ENCODE results near the gene OR7C2. TPM values are rescaled to one million over a fixed set of nuclear protein-coding genes. Genes with fewer than 3 reads are reported as not detected.

Gene OR7C2
- total and polyA plus RNA-seq, 3 donors from 2014 or later: not detected

DNA sequence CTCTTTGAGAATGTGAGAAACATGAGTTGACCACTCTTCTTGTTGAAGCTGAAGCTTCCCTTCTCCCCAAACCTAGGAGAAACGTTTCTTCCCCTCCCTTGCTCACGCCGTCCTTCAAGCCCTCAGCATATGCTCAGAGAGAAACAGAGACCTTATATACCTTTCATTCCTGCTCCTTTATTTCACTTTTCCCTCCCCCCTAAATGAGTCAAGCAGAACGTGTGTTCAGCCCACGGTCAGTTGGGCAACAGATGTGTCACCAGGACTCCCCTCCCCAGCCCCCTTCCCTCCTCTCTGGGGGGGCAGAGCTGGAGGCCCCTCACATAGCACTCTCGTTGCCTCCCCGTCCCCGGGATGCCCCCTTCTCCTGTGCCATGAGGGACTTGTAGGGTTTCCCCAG, 8.6 kb downstream of the OR7C2 start:
- WGBS, 2 donors: 69 to 74% methylated on average over 8 of the region's 8 CpGs
- no peak overlapping the region for H3K4me3 ChIP-seq
- no peaks in the 10 kb centered on the region for H3K9me3 ChIP-seq
- H3K27me3 ChIP-seq: no peaks in the 10 kb centered on the region
- H3K36me3 ChIP-seq (ENCODE audit: low read depth, missing control alignments): no peaks in the 10 kb centered on the region
- intact Hi-C loops (cut with DNase I; ENCODE audit: low total_unique reads): no loop called here
- H3K27ac ChIP-seq: no peak overlapping the region
- no peak for DNase-seq
- TF ChIP-seq POLR2A (IDR thresholded peaks at IDR 0.05): no peak
- TF ChIP-seq, protein P1, sequence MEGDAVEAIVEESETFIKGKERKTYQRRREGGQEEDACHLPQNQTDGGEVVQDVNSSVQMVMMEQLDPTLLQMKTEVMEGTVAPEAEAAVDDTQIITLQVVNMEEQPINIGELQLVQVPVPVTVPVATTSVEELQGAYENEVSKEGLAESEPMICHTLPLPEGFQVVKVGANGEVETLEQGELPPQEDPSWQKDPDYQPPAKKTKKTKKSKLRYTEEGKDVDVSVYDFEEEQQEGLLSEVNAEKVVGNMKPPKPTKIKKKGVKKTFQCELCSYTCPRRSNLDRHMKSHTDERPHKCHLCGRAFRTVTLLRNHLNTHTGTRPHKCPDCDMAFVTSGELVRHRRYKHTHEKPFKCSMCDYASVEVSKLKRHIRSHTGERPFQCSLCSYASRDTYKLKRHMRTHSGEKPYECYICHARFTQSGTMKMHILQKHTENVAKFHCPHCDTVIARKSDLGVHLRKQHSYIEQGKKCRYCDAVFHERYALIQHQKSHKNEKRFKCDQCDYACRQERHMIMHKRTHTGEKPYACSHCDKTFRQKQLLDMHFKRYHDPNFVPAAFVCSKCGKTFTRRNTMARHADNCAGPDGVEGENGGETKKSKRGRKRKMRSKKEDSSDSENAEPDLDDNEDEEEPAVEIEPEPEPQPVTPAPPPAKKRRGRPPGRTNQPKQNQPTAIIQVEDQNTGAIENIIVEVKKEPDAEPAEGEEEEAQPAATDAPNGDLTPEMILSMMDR (IDR thresholded peaks at IDR 0.05): no peak
- H3K4me1 ChIP-seq: no peaks in the 10 kb centered on the region

DNA sequence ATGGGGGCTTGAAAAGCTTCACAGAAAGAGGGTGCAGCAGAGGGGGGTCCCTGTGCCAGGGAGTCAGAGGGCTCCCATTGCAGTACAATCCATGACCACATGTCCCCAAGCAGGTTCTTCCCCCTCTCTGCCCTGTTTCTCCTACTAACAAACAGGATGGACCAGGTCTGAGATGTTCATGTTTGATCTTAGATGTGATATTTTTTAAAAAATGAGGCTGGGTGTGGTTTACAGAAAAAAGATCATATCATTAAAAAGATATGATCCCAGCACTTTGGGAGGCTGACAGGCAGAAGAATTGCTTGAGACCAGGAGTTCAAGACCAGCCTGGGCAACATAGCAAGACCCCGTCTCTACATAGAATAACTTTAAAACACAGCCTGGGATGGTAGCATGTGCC, 9.1 kb downstream of the OR7C2 start:
- intact Hi-C loops (cut with DNase I; ENCODE audit: low total_unique reads): no loop called here
- Histone ChIP-seq H3K27ac (no peak overlapping the region), H3K36me3 (ENCODE audit: low read depth, missing control alignments) (no peaks in the 10 kb centered on the region), H3K27me3 (no peaks in the 10 kb centered on the region), H3K4me3 (no peak overlapping the region), H3K9me3 (no peaks in the 10 kb centered on the region), H3K4me1 (no peaks in the 10 kb centered on the region)
- TF ChIP-seq, protein P1 (IDR thresholded peaks at IDR 0.05): no peak
- no peak for TF ChIP-seq POLR2A (IDR thresholded peaks at IDR 0.05)
- WGBS, 2 donors: 82 to 85% methylated on average over 1 of the region's 1 CpG
- no peak for DNase-seq

GRCh38 chr19:14952767-14953166, 11.5 kb downstream of the OR7C2 start:
- TF ChIP-seq, protein P1 (IDR thresholded peaks at IDR 0.05): no peak
- no peak for TF ChIP-seq POLR2A (IDR thresholded peaks at IDR 0.05)
- Histone ChIP-seq H3K27ac (no peak overlapping the region), H3K27me3 (no peaks in the 10 kb centered on the region), H3K36me3 (ENCODE audit: low read depth, missing control alignments) (no peaks in the 10 kb centered on the region), H3K4me1 (no peaks in the 10 kb centered on the region), H3K4me3 (no peak overlapping the region), H3K9me3 (no peaks in the 10 kb centered on the region)
- no peak for DNase-seq
- WGBS, 2 donors: 65 to 85% methylated on average over 11 of the region's 11 CpGs
- intact Hi-C loops (cut with DNase I; ENCODE audit: low total_unique reads): no loop called here

DNA sequence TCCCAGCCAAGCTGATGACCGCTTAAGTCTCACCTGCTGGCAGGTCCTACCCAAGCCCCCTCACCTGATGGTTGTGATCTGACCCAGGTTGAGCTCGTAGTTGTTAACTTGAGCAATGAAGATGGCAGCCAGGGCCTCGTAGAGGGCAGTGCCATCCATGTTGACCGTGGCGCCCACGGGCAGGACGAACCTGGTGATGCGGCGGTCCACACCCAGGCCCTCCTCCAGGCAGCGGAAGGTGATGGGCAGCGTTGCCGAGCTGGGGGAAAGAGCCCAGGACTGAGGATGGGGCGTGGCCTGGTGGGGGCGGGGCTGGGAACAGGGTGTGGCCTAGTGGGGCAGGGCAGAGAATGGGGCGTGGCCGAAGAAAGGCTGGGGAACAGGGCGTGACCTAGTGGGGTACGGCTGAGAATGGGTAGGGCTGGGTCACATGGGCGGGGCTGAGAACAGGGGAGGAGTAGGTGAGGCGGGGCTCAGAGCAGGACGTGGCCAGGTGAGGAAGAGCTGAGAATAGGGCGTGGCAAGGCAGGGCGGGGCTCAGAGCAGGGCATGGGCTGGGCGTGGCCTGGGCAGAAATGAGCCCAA, 12.9 kb downstream of the OR7C2 start:
- 19 to 40% methylated on average over 22 to 24 of the region's 24 CpGs for WGBS, 2 donors
- Histone ChIP-seq H3K9me3 (no peaks in the 10 kb centered on the region), H3K4me1 (no peaks in the 10 kb centered on the region), H3K36me3 (ENCODE audit: low read depth, missing control alignments) (no peaks in the 10 kb centered on the region), H3K27ac (no peak overlapping the region), H3K27me3 (no peaks in the 10 kb centered on the region), H3K4me3 (peak overlapping the region in 1 of 2 donors; percentile 17)
- intact Hi-C loops (cut with DNase I; ENCODE audit: low total_unique reads): no loop called here
- DNase-seq: peak; percentile 63
- TF ChIP-seq POLR2A (IDR thresholded peaks at IDR 0.05): no peak
- TF ChIP-seq, protein P1 (IDR thresholded peaks at IDR 0.05): no peak

- no peak overlapping the region for H3K27ac ChIP-seq
- no peak overlapping the region for H3K4me3 ChIP-seq
- H3K36me3 ChIP-seq (ENCODE audit: low read depth, missing control alignments): no peaks in the 10 kb centered on the region
- TF ChIP-seq POLR2A (IDR thresholded peaks at IDR 0.05): no peak
- TF ChIP-seq, protein P1 (IDR thresholded peaks at IDR 0.05): no peak
- intact Hi-C loops (cut with DNase I; ENCODE audit: low total_unique reads): no loop called here
- no peaks in the 10 kb centered on the region for H3K4me1 ChIP-seq
- 78 to 97% methylated on average over 3 of the region's 3 CpGs for WGBS, 2 donors
- no peaks in the 10 kb centered on the region for H3K9me3 ChIP-seq
- no peak for DNase-seq
- H3K27me3 ChIP-seq: no peaks in the 10 kb centered on the region
Measured at GRCh38 chr19:14957464-14957863, 16.2 kb downstream of the OR7C2 start.
